DND-41 (cell line): Measurements from ENCODE around the gene HTR1B.

Experiments used
- CTCF ChIP-seq: IDR thresholded peaks from 2 replicates; pipeline ENCODE4 v1.5.1; 2012; ENCODE audit warnings: borderline replicate concordance, low read length, moderate library complexity, mild to moderate bottlenecking; ENCODE audit not compliant: poor library complexity, severe bottlenecking; ENCODE audit errors: extremely low read depth
- EZH2 ChIP-seq: IDR thresholded peaks from 3 replicates; pipeline ENCODE4 v1.6.1; 2012; ENCODE audit warnings: borderline replicate concordance, low read depth, mild to moderate bottlenecking, moderate library complexity, low read length, inconsistent platforms; ENCODE audit not compliant: severe bottlenecking

GRCh38 chr6:77458421-77458820 lies 4.9 kb downstream of the HTR1B start:
- TF ChIP-seq CTCF (no peak), EZH2 (no peak)
